NCI-H460 (cell line): ENCODE results near the gene PXYLP1. TPM values are rescaled to one million over a fixed set of nuclear protein-coding genes. Genes with fewer than 3 reads are reported as not detected.

Experiments used
- DNase-seq: peaks from one replicate; pipeline ENCODE4 v3.0.0-alpha.2; 2016; ENCODE audit warnings: low read depth; ENCODE audit errors: extremely low read depth
- total RNA-seq: library from RNA; depleted of rRNA; stranded (reverse); fragments of >200 nt; shearing (Covaris generic); gene quantifications from 2 replicates; pipeline ENCODE4 v1.2.3, GENCODE V29; 2014

The PXYLP1 gene
- total RNA-seq, 1 experiment from 2014 or later, result 5.8 TPM

GRCh38 chr3:141269961-141270360, 38.3 kb downstream of the PXYLP1 start:
- DNase-seq, result no peak

- DNase-seq, result no peak
Observed at GRCh38 chr3:141271279-141272030, 39.8 kb downstream of the PXYLP1 start.

GRCh38 chr3:141272906-141273662, 41.5 kb downstream of the PXYLP1 start:
- no peak for DNase-seq

GRCh38 chr3:141273700-141274410, 42.2 kb downstream of the PXYLP1 start:
- no peak for DNase-seq

GRCh38 chr3:141274411-141275031, 42.9 kb downstream of the PXYLP1 start:
- DNase-seq, result no peak

GRCh38 chr3:141275032-141275422, 43.4 kb downstream of the PXYLP1 start:
- DNase-seq, result no peak

- DNase-seq, result no peak
Observed at GRCh38 chr3:141275511-141275910, 43.9 kb downstream of the PXYLP1 start.

GRCh38 chr3:141275973-141276372, 44.3 kb downstream of the PXYLP1 start:
- DNase-seq, result peak; percentile 81

GRCh38 chr3:141276398-141276797, 44.8 kb downstream of the PXYLP1 start:
- no peak for DNase-seq

- no peak for DNase-seq
Observed at GRCh38 chr3:141277451-141277850, 45.8 kb downstream of the PXYLP1 start.

GRCh38 chr3:141278196-141279076, 46.8 kb downstream of the PXYLP1 start:
- DNase-seq, result no peak

- DNase-seq, result no peak
Observed at GRCh38 chr3:141279077-141279967, 47.7 kb downstream of the PXYLP1 start.

GRCh38 chr3:141280086-141280485, 48.5 kb downstream of the PXYLP1 start:
- DNase-seq, result no peak

- no peak for DNase-seq
Observed at GRCh38 chr3:141280690-141281089, 49.1 kb downstream of the PXYLP1 start.

GRCh38 chr3:141285570-141285969, 53.9 kb downstream of the PXYLP1 start:
- no peak for DNase-seq

GRCh38 chr3:141286856-141287255, 55.2 kb downstream of the PXYLP1 start:
- DNase-seq, result no peak

GRCh38 chr3:141287326-141287725, 55.7 kb downstream of the PXYLP1 start:
- DNase-seq, result no peak

GRCh38 chr3:141288336-141288990, 56.8 kb downstream of the PXYLP1 start:
- no peak for DNase-seq
